CD4-positive, alpha-beta T cell treated with Interleukin-15 for 4 hours (primary cell): ENCODE data around the gene LMF2.

Experiments used
- DNase-seq: peaks from one replicate; pipeline ENCODE4 v3.0.0-alpha.2; 2020; ENCODE audit warnings: low spot score

LMF2 gene

DNA sequence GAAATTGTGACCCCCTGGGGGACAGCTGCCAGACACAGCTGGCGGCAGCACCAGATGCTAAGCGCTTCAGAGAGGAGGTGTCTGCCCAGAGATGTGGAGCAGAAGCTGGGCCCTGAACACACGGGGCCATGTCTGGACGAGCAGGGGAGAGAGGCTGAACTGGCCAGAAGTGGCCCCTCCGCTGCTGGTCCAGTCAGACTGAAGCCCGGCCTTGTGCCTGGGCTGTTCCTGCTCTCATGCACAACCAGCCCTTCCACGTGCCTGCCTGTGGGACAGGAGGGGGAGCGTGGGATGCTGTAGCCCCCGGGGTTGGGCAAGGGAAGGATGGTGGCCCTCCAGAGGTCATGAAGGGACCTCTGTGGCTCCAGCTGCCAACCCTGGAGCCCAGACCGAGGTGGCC, 24.4 kb downstream of the LMF2 start:
- no peak for DNase-seq

DNA sequence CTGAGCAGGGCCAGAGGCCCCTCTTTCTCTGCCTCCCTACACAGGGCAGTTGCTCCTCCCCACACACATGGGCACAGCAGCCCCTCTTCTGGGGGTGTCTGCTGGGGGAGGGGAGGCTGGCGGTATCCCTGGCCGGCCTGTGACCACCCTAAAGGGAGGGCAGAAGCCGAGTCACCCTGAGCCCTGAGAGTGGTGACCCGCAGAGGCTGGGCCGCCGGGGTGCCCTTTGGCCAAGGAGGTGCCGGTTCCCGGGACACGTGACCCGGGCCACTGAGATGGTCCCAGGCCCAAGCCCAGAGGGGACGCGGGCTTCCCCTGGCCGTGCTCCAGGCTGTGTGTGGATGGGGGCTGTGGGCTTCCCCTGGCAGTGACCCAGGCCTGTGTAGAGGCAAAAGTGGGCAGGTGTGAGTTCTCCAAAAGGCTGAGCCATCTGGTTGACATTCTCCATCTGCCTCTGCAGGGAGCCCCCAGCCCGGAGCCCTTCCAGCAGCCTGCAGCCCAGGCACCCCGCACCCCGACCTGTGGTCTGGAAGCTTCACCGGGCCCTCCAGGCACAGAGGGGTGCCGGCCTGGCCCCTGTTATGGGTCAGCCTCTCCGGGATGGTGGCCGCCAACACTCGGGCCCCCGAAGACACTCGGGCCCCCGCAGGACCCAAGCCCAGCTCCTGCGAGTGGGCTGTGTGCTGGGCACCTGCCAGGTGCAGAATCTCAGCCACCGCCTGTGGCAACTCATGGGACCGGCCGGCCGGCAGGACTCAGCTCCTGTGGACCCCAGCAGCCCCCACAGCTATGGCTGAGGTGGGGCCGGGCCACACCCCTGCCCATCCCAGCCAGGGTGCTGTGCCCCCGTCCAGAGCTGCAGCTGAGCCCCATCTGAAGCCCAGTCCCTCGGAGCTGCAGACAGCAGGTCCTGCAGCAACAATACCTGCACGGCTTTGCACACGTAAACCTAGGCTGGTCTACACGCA, 25.1 kb downstream of the LMF2 start:
- no peak for DNase-seq

DNA sequence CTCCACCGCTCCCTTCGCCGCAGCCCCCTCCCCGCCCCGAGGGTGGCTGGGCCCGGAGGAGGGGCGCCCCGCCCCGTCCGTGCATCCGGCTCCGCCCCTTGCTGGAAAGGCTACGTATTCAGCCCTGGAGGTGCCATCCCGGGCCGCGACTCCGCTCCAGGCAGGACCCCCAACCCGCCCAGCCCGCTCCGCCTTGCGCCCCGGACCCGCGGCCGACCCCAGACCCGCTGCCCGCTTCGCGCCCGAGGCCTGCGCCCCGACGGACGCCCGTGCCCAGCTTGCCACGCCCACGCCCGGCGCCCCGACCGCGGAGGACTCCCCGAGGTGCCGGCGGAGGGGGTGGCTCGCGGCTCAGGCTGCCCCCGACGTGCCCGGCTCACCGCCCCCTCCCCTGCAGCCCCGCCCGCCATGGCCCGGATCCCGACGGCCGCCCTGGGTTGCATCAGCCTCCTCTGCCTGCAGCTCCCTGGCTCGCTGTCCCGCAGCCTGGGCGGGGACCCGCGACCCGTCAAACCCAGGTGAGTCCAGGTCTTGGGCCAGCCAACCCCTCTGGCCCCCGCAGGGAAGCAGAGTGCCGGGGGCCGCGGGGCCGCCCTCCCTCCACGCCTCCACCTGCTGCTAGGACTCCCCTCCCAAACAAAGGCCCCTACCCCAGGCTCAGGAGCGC, 25.9 kb downstream of the LMF2 start, which contains the start of gene ADM2:
TSS of gene ADM2 (plus strand) at position 104 of the 667 bp plus-strand sequence. CDS start at position 409, 305 bp downstream.
- peak; percentile 60 for DNase-seq

DNA sequence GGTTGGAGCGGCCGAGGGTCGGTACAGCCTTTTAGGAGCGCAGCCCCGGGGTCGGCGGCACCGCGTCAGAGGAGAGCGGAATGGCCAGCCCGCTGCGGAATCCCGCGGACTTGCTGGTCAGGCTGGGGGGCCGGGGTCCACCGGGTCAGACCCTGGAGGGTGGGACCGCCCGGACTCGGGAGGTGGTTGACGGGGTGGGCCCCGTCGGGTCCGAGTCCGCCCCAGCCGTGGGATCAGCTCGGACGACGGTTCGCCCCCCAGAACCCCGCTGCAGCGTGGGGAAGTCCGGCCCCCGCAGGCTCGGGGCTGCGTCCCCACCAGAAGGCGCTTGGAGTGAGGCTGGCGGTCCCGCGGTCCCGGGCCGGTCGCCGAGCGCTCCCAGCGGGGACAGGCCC, 26.5 kb downstream of the LMF2 start:
- no peak for DNase-seq

DNA sequence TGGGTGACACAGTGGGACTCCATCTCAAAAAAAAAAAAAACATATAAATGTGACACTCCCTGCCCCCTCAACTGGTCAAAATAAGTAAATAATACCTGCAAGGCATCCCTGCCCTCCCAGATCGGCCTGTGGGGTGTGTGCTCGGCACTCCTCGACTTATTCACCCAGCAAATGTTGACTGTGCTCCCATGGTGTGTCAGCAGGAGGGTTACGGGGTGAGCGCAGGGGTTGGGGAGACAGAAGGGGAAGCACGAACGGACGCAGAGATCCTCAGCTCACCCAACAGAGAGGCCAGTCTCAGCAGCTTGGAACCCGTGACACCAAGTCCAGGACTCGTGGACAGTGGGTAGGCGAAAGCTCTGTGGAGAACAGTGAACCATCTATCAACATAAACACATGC, 27.8 kb downstream of the LMF2 start:
- no peak for DNase-seq

DNA sequence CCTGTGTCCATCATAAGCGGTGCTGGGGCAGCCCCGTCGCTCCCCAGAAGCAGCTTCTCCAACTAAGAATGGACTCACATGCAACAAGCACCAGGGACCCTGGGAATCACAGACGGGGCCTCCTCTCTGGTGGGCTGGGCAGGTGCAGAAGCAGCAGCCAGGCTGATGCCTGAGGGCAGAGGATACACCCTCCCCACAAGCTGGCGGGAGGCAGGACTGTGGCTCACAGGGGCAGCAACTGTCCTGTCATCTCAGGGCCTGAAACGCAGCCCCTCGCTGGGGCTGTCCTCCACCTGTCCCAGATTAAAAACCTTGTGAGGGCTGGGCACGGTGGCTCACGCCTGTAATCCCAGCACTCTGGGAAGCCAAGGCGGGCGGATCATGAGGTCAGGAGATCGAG, 29.6 kb downstream of the LMF2 start:
- DNase-seq: no peak

DNA sequence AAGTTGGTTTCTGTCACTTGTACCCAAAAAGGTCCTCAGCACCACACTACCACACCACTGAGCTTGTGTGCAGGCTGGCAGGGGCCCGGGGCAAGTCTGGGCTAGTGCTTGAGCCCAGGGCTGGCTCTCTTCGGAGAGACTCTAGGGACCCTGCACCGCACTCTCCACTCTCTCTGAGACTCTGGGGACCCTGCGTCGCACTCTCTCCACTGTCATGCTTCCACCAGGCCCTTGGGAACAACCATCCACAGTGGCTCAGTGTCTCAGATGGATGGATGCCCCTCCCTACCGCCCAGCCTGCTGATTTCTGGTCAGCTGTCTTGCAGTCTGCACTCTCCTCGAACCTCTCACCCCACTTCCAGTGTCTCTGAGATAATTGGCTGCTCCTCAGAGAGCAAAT, 30.6 kb downstream of the LMF2 start:
- no peak for DNase-seq

DNA sequence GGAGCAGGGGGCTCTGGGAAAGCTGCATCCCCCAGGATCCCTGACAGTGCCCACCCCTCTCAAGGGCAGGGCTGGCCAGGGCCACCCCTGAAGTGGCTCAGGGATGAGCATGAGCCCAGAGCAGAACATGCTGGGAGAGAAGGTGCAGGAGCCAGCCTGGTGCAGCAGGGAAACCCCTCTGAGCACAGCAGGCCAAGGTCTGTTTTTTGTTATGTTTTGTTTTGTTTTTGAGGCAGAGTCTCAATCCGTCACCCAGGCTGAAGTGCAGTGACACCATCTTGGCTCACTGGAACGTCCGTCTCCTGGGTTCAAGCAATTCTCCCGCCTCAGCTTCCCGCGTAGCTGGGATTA, 31.9 kb downstream of the LMF2 start:
- no peak for DNase-seq

DNA sequence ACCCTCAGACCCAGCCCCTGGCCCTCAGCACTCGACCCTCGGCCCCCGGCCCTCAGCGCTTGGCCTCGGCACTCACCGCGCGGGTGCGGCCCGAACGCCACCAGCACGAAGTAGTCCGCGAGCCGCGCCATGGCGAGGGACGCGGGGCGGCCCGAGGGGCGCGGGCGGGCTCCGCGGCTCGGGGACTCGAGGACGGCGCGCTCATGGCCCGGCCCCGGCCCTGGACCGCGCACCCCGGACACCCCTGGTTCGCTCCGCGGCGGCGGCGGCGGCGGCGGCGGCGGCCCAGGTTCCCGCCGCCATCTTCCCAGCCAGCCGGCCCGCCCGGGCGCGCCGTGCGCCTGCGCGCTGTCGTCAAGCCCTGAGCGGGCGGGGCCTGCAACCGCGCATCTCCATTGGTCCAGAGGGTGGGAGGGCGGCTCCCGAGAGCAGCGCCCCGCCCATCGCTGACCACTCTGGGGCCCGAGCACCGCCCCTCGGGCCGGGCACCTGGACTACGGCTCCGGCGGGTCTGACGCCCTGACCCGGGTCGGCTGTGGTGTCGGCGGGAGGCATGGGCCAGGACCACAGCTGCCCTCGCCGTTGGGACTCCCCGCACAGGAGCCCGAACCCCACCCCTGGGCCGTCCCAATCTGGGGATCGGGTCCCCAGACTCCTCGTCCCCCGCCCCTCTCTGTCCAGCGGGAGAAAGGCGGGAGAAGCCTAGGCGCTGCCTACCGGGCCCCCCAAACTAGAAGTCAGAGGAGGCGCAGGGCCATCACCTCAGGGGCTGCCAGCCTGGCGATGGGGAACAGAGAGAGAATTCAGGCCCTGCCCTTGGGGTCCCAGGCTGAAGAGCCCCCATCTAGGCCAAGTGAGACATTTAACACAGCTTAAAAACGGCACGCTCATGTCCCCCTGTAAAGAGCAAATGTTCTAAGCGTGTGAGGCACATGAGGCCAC, 32.5 kb downstream of the LMF2 start, which contains the start of gene SBF1:
TSS of gene SBF1 (minus strand) at position 326 of the 942 bp plus-strand sequence. CDS start at position 131, 195 bp downstream.
- DNase-seq: peak; percentile 87

DNA sequence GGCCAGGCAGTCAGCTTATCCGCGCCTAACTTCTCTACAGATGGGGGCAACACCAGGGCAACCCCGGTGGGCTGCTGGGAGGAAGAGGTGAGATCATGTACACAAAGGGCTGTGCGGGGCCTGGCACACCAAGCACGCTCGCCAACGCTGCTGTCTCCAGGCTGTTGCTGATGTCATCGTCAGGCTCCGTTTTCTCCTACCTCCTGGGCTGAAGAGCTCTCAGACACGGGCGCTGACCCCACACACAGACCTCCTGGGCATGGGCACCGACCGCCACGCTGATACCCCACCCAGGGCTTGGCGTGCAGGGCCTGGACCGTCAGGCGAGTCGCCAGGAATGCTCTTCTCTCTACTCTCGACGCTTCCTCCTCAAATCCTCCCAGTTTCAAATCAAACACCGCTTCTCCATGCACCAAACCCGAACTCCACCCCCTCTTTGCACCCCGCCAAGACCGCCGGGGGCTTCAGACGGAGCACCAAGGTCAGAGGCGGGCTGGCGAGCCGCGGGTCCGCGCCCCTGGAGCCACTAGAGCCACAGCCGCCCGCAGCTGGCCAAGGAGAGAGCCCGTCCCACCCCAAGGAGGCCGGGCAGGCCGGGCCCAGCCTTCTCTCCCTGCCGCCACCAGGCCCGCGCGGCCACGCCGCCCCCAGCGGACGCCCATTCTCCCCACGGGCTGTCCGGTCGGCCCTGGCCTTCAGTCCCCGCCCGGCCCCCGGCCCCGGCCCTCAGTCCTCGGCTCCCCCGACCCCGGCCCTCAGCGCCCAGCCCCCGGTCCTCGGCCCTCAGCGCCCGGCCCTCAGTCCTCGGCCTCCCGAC, 33.4 kb downstream of the LMF2 start:
- peak; percentile 21 for DNase-seq

DNA sequence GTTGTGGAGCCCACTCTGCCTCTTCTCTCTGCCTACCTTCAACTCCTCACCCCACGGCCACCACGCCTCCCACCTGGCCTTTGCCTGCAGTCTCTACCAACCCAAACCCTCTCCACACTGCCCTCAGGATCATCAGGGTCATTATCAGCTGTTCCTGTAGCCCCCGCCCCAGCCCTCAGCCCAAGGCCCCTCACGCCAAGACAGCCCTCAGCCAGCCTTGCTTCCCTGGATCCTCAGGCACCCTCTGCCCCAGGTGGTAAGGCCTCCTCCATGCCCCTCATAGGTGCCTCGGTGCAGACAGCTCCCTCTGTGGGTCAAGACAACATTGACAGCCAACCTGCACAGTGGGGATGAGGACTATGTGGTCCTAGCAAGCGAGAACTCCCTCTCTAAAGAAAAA, 34.4 kb downstream of the LMF2 start:
- DNase-seq: peak; percentile 66

DNA sequence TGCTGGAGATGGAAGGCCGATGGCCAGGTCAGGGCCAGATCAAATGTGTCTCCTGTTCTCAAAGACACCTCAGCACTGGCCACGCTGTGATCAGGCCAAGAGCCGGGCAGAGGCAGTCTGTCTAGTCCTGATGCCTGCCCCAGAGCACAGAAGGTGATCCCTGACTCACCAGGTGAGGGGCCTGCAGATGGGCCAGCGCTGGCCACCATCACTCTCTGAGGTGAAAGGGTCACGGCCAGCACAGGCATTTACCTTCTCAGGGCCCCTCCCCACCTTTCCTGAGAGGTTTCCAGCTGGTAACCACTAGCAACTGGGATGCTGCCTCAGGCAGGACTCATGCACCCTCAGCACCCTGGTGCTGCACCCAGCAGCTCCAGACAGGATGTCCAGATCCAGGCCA, 35.5 kb downstream of the LMF2 start:
- DNase-seq: no peak

DNA sequence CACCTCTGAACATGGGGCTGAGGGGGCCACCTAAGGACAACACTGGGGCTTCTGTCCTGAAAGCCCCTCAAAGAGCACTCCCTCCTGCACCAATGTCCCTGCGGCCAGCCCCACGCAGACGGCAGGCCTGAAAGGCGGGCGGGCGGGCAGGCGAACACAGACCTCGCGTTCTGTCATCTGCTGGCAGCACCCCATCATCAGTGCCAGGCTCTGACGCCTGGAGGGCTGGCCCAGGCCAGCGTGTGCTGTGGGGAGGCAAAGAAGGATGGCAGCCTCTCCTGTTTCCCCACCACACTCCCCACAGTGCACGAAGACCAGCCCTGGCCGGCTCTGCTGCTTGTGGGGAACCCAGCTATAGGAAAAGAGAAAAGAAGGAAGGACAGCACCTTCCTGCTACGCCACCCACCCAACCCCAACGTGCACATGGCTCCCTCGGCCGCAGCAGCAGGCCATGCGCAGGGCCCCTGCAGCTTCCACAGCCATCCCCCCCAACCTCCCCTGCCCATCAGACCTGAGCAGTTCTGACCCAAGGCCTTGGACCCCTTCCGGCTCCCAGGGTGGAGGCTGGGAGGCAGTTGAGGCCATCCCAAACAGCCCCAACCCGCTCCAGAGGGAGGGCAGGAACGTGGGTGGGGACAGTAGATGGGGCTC, 36.2 kb downstream of the LMF2 start:
- no peak for DNase-seq

DNA sequence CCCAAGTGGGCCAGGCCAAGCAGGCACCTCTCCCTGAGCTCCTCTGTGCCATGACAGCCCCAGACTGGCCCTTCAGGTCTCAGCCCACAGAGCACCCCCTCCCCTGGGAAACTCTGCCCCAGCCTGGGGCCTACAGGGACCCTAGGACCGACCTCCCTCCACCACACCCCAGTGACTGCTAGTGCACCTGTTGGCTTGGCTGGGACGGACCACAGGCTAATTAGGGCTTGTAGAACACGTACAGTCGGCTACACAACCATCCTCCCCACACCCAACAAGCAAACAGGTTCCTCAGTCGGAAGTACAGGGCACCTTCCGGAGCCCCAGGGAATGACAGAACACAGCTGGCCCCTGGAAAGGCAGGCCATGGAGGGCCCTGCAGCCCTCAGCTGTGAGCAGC, 37.0 kb downstream of the LMF2 start:
- no peak for DNase-seq

DNA sequence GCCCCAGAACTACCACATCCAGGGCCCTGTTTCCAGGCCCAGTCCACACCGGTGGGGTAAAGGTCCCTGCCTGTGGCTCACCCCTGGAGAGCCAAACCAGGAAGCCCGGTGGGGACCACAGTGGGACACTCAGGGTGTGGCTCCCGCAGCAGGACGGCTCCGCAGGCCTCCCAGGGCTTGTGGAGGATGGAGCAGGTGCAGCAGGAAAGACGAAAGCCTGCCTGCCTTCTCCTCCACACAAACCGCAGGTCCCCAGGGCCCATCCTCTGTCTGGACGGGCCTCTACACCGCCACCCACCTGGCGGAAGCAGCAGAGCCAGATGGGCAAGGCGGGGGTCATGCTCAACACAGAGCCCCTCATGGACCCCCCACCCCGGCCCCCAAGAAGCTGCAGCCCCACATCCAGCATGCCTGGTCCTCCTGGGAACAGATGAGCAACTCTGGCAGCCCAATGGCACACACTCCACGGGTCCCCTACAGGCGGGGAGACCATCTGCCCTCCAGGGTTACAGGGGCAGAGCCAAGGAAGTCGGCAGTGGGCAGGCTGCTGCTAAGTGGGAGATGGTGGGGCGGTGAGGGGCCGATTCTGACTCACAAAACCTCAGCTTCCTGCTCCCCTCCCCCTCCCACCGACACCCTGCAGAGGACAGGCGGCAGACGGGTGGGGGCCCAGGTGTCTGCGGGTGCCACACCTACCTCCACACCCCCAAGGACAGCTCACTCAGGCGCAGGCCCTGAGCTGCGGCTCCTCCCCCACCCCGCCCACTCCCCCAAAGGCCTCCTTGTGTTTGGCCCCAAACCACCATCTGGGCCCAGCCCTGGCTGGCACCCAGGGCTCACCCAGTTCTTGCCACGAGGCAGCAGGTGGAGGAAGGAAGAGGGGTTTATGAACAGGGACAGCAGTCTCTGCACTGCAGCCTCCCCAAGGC, 37.9 kb downstream of the LMF2 start:
- peak; percentile 99 for DNase-seq

DNA sequence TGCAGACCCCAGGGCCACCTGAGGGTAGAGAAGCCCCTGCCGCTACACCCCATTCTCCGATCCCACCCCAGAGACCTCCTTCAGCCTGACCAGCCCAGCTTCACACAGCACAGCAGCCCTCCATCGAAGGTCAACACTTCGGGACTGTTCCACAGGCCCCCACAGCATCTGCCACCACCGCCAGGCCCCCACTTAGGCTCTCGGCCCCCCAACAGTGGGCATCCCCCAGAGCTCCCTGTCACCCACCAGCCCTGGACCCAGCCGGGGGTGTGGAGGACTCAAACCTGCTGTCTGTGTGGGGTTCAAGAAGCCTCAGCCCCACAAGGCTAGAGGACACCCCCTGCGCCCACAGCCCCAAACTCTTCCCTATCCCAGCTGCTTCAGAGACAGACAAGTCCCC, 38.9 kb downstream of the LMF2 start:
- DNase-seq: no peak

DNA sequence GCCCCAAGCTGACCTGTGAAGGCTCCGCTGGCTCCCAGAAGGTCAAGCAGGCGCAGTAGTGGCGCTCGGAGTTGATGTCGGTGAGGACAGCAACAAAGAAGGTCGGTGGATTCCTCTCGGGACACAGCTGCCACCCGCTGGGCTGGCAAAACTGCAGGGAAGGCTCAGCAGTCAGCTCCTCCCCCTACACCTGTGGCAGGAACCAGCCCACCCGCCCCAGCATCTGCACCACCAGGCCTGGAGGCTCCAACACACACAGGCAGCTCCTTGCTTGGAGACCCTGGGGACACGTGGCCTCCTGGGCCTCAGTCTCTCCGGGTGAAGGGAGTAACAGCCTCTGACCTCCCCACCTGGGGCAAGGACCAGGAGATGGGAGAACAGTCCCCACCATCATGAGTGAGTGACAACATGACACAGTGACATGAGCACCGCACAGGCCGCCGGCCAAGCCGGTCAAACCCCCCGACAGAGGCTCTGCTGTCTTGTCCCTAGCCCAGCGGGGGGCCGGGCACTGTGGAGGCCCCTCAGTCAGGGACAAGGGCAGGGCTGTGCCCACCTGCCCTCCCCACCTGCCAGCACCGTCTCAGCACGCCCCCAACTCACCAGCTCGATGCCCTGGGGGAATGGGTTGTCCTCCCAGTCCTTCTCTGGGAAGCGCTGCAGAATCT, 39.6 kb downstream of the LMF2 start:
- no peak for DNase-seq

DNA sequence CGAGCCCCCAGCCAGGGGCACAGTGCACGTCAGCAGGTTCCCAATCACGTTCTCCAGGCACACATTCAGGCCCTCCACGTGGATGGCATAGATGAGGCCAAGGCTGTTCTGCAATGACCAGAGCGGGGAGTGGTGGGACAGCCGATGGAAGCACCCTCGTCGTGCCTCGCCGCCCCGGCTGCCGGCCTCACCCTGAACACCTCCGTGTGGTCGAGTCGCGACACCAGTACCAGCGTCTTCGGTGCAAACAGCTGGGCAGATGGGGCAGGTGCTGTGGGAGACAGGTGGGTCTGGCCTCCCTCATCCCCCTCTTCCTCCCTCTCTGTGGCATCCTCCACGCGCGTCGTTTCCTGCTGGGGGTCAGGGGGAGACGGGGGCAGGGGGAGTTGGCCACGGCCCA, 40.2 kb downstream of the LMF2 start:
- DNase-seq: no peak
